Left colon (tissue), 2 donors: ENCODE measurements around the gene ZNF598. TPM values are rescaled to one million over a fixed set of nuclear protein-coding genes. Genes with fewer than 3 reads are reported as not detected.
"Not testable (repeated sequence)": the region's sequence is repeated elsewhere in the genome, so short reads cannot be mapped to it uniquely, and the experiment has no call there.

ENCODE experiments used
- ATAC-seq: fragments of 200-7000 bp; cut with Tn5 transposase; one replicate; pipeline ENCODE4 v1.9.1; 2020; ENCODE audit warnings: mild to moderate bottlenecking, moderate library complexity
- DNase-seq, 2 donors: peaks; one replicate each; pipeline ENCODE4 v3.0.0-alpha.2; 2020
- intact Hi-C, 2 donors: fragments of 100-400 bp; cut with DNase I in 1 of 2; cut with micrococcal nuclease in 1 of 2; formaldehyde crosslinking; loops; one replicate each; pipeline versions ENCODE4 v1.11.2 to v1.14.0; 2022; cut with DNase I, micrococcal nuclease
- total RNA-seq, 2 donors: library from RNA; stranded (reverse); fragmentation: NEBNext Ultra II Directional; extraction: Animal tissue kit (Norgen Biotek cat#: 25700); gene quantifications; one replicate each; pipeline ENCODE4 v1.2.1, GENCODE V29; 2021
- donor health status: DM: no; HTN: no; CAD: no.
- donor health status: DM: yes; HTN: yes; CAD: no.

The ZNF598 gene
- total RNA-seq, 2 donors from 2014 or later, result 45.8 to 52.8 TPM

DNA sequence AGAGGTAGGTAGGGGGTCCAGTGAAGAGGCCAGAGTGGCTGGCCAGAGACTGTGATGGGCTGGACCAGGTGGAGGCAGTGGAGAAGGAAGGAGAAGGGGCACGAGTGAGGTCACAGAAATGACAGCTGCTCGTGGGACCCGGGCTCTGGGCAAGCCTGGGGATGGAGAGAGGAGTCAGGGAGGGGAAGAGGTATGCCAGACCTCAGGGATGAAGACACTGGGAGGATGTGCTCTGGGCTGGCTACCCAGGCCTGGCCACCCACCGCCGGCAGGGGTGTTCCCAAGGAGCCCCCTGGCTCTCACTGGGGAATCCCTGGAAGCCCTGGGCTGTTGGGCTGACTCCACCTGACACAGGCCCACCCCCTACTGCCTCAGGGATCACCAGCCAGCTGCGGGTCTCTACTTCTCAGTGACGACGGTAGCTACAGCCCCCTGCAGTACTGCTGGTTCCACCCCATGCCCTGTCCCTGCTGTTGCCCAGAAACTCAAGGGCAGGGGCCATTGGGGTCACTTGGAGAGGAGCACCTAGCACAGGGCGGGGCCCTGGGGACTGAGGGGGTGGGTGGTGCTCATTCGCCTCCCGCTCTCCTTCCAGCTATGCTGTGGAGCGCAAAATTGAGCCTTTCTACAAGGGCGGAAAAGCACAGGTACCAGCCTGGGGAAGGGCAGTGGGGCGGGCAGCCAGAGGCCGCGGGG, 36.0 kb downstream of the ZNF598 start:
- intact Hi-C loops, result no loop called here
- DNase-seq (no peak), ATAC-seq (no peak)

DNA sequence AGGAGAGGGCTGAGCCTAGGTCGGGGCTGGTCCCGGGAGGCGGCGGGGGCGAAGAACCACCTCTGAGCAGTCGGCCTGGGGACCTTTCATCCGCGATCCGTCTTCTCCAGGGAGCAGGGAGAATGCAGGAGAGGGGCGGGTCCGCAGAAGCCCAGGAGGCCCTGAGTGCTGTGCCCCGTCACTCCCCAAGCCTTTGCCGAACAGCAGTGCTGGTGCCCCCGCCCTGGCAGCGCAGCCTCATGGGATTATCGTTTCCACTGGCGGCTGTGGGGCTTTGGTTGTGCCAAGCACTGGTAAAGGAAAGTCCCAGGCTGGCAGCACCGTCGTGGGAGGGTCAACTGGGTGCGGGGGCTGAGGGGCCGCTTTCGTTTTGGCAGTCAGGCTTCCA, 37.1 kb downstream of the ZNF598 start:
- ATAC-seq (peak; percentile 39), DNase-seq (peak in 1 of 2 donors; percentile 43)
- intact Hi-C loops, result no loop called here

DNA sequence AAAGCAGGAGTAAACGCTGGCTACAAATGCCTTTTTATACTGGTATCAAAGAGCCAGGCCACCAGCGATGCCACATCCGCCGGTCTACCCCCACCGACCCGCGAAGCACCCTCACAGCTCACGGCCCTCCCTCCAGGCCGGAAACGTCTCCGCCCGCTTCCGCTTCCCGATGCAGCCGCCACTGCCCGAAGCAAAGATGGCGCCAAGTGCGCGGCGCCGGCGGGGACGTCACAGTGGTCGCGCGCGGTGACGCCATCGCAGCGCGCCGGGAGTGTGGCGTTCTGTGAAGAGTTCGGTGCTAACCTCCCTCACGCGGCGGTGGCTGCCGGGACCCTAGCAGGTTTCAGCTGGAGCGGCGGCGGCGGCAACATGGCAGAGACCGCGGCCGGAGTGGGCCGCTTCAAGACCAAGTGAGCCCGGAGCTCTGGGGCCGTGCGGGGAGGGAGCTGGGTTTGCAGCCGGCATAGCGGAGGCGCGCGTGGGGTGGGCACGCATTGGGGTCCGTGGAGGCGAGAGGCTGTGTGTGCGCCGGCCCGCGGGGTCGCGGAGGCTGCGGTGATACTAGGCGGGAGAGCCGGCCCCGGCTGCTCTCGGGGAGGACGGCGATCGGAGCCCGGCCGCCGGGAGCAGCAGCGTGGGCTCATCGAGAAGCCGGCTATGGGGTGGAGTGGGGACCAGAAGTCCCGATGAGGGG, 37.7 kb downstream of the ZNF598 start, which contains the start of gene TBL3:
TSS of gene TBL3 (plus strand) at position 258 of the 694 bp plus-strand sequence. CDS start at position 370, 112 bp downstream.
- intact Hi-C loops, result no loop called here
- DNase-seq, result peak; percentile 92 to 93

GRCh38 chr16:1968146-1968953, 41.3 kb downstream of the ZNF598 start:
- intact Hi-C loops, result no loop called here
- DNase-seq (peak in 1 of 2 donors; percentile 10), ATAC-seq (no peak)

More for the DNA sequence above, 37.7 kb downstream of the ZNF598 start, which contains the start of gene TBL3:
- ATAC-seq, result peak; percentile 91

GRCh38 chr16:1966460-1966859, 43.2 kb downstream of the ZNF598 start, which contains the start of gene RNF151:
Gene RNF151, plus strand, starts transcription at chr16:1966856. Its CDS starts 26 bp downstream, at chr16:1966882.
- ATAC-seq (no peak), DNase-seq (peak in 1 of 2 donors; percentile 6)
- intact Hi-C loops, result no loop called here

GRCh38 chr16:1965396-1966001, 44.1 kb downstream of the ZNF598 start:
- peak in 1 of 2 donors; percentile 34 for DNase-seq
- ATAC-seq, result peak; percentile 39
- intact Hi-C loops, result no loop called here

GRCh38 chr16:1964506-1965395, 44.9 kb downstream of the ZNF598 start, which contains the start of gene RPS2:
Gene RPS2, minus strand, starts transcription at chr16:1964826. Its CDS starts 201 bp downstream, at chr16:1964625.
- peak; percentile 99 for DNase-seq
- intact Hi-C loops, result no loop called here
- ATAC-seq, result peak; percentile 92

GRCh38 chr16:1963806-1964505, 45.7 kb downstream of the ZNF598 start:
- ATAC-seq (peak; percentile 29), DNase-seq (peak in 1 of 2 donors; percentile 67)
- intact Hi-C loops, result no loop called here

- intact Hi-C loops, ATAC-seq: not testable (repeated sequence)
- DNase-seq, result peak in 1 of 2 donors; percentile 8
These were observed 47.2 kb downstream of the ZNF598 start for GRCh38 chr16:1962161-1963153.

DNA sequence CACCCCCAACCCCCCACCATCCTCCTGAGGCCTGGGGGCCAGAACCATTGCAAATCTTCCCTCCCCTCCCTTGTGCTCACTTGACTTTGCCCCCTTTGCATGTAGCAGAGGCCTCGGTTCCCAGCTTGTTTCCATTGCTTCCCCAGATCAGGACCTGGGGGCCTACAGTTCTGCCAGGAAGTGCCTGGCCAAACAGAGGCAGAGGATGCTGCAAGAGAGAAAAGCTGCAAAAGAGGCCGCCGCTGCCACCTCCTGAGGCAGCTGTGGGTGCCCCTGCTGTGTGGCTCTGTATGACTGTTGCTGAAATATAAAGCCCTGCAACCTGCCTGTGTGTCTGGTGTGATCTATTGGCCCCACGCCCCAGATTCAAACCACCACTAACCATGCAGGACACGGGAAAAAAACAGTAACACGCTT, 48.0 kb downstream of the ZNF598 start:
- no peak for ATAC-seq
- DNase-seq, result peak in 1 of 2 donors; percentile 14
- intact Hi-C loops, result no loop called here

DNA sequence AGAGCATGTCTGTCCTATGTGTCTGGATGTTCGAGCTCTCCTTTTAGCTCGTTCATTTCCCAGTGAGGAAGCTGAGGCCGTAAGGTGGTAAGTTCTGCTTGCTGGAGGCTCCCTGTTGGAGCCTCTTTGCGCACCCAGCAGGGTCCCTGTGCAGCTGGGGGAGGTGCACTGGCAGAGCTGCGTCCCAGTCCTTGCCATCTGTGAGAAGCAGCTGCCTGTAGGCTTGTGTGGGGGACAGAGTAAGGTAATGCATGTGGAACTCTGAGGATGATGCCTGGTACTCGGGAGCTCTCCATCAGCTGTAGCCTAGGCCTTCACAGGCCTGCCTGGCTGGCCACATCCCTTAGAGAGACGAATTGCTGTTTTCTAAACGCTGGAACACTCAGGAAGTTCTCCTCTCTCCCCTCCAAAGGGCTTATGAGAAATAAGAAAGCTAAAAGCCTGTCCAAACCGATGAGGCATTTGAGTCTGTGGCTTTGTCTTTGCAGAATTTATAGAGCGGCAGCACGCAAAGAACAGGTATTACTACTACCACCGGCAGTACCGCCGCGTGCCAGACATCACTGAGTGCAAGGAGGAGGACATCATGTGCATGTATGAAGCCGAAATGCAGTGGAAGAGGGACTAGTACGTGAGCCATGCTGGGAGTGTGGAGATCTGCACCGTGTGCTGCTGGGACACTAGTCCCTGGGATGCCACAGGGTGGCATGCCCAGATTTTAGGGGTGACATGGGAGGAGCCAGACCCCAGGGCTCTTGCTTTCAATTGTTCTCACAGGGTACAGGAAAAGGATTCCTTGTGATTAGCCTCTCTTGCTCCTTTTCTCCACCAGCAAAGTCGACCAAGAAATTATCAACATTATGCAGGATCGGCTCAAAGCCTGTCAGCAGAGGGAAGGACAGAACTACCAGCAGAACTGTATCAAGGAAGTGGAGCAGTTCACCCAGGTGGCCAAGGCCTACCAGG, 48.7 kb downstream of the ZNF598 start:
- intact Hi-C loops, result no loop called here
- DNase-seq, result peak in 1 of 2 donors; percentile 22
- no peak for ATAC-seq

GRCh38 chr16:1959269-1960039, 50.2 kb downstream of the ZNF598 start, which contains the start of gene NDUFB10:
Gene NDUFB10, plus strand, starts transcription at chr16:1959538. Its CDS starts 87 bp downstream, at chr16:1959625.
- ATAC-seq (peak; percentile 89), DNase-seq (peak; percentile 92 to 96)
- intact Hi-C loops, result no loop called here

DNA sequence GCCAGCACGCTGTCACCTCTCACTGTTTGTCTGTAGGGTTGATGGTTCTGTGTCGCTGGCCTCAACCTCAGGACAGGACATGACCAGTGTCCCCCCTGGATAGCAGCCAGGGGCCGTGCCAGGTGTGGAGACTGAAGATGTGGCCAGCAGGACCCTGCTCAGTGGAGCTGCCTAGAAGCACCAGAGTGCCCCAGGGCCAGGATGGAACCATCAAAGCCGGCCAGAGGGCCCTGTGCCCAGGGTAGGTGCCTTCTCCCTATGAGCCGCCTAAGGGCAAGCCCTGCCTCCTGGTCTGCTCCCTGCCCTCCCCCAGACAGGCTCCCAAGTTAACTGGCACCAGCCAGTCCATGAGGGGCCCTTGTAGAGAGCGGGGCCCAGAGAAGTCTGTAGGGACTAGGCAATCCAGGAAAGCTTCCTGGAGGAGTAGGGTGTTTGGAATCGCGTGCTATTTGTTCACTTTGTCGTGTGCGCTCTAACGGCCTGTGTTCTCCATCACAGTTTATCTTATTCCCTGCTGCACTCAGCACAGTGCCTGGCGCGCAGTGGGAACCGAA, 50.8 kb downstream of the ZNF598 start:
- intact Hi-C loops, result no loop called here
- ATAC-seq (peak; percentile 2), DNase-seq (peak in 1 of 2 donors; percentile 40)

GRCh38 chr16:1958143-1958491, 51.5 kb downstream of the ZNF598 start:
- intact Hi-C loops, ATAC-seq, DNase-seq: not testable (repeated sequence)
